Measurements from ENCODE around the gene BCL2L1. TPM values are rescaled to one million over a fixed set of nuclear protein-coding genes. Genes with fewer than 3 reads are reported as not detected.
A peak's percentile ranks its signal among the peaks of the same experiment; 100 is the strongest.

Gene BCL2L1
- total RNA-seq, 1 experiment from 2014 or later, result 368 TPM

DNA sequence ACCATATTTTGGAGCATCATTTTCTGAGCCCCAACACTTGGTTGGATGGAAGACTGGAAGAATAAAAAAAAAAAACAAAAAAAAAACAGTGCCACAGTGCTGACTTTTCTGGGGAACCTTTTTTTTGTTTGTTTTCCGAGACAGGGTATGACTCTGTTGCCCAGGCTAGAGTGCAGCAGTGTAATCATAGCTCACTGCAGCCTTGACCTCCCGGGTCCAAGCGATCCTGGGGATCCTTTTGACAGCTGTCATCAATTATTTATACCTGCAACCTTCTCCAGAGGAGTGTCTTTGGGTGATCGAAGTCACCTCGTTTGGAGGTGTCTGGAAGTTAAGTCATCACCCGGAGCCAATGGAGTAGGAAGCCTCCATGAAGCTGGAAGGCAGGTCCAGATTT, 8.7 kb upstream of the BCL2L1 start:
- DNase-seq (ENCODE audit: low read depth), result no peak

DNA sequence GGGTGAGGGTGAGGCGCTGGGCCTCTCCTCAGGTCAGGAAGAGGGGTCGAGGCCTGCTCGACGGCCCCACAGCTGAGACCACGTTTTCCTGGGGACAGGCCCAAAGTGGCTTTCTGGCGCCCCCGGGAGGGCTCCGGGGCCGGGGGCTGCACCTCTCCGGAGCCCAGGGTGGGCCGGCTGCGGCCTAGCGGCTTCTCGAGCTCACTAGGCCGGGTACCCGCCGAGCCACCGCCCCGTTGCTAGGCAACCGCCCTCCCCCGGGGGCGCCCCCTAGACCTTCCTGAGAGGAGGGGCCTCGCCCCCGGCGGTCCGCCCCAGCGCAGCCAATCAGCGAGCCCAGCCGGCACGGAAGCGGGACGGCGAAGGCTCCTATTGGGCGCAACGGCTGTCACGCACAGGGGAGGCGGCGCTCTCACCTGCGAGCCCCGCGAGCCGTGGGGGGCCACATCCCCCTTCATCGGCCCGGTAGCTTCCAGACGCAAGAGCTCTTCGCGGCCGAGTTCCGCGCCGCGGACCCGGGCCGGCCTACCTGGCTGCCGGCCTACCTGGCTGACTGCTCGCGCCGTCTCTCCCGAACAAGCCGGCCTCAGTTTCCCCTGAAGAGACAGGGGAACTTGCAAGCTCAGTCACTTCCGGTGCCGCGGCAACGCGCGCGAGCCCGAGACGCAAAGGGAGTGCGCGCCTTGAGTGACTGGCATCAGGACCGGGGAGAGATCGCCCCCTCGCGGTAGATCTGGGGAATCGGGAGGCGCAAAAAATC, 831 bp upstream of the BCL2L1 start:
- peak; percentile 96 for DNase-seq (ENCODE audit: low read depth)

DNA sequence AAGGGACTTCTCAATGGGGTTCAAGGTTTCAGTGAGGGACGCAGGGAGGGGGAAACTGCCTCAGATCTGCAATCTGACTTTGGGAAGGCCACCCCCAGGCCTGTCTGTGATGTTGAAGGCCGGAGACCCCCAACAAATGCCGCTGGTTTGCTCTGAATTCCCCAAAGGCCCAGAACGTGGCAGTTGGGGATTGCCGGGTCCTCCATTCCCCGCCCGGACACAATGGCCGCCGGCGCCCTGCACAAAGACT, 326 bp upstream of the BCL2L1 start:
- DNase-seq (ENCODE audit: low read depth), result no peak

DNA sequence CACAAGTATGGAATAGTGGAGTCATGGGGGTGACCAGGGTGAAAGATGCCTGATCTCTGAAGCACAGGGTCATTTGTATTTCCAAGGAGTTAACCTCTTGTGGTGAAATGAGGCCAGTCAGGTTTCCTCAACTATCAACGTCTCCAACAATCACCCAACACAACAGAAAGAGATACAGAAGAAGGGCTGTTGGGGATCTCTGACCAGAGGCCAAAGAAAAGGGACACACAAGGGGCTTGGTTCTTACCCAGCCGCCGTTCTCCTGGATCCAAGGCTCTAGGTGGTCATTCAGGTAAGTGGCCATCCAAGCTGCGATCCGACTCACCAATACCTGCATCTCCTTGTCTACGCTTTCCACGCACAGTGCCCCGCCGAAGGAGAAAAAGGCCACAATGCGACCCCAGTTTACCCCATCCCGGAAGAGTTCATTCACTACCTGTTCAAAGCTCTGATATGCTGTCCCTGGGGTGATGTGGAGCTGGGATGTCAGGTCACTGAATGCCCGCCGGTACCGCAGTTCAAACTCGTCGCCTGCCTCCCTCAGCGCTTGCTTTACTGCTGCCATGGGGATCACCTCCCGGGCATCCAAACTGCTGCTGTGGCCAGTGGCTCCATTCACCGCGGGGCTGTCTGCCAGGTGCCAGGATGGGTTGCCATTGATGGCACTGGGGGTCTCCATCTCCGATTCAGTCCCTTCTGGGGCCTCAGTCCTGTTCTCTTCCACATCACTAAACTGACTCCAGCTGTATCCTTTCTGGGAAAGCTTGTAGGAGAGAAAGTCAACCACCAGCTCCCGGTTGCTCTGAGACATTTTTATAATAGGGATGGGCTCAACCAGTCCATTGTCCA, 1.0 kb downstream of the BCL2L1 start:
- DNase-seq (ENCODE audit: low read depth), result no peak

DNA sequence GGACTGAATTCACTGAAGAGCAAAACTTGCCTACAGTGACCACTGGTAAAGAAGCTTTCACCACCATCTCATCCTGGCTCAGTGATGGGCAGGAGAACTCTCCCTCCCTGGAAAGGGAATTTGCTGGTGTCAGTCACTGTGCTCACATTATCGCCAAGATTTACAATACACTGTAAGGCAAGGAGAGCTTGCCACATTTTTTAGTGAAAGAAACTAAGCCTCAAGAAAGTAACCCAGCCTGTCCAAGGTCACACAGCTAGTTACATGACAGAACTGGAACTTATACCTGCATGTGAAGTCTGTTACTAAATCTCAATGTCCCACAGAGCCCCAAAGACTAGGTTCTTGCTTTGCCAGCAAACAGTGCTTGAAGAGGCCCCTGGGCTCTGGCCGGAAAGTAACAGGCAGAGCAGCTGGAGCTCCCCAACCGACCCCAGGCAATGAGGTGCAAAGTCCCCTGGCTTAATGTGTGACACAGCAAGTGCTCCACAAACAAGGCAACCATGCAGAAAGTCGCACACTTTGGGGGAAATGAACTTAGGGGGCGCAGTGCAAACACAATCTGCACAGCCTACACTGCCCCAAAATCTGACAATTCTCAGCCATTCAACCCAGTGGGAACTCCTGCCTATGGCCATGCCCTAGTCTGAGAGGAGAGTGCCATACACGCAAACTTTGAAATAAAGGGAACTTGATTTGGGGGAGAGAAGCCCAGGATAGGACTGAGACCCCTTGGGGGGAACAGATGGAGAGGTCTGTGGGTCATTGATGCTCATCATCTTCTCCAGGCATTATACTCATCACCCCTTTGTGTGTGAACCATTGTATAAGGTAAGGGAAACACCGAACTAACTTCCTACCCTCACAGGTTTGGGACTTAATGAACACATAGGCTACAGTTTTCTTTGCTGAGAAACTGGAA, 1.9 kb downstream of the BCL2L1 start:
- no peak for DNase-seq (ENCODE audit: low read depth)

DNA sequence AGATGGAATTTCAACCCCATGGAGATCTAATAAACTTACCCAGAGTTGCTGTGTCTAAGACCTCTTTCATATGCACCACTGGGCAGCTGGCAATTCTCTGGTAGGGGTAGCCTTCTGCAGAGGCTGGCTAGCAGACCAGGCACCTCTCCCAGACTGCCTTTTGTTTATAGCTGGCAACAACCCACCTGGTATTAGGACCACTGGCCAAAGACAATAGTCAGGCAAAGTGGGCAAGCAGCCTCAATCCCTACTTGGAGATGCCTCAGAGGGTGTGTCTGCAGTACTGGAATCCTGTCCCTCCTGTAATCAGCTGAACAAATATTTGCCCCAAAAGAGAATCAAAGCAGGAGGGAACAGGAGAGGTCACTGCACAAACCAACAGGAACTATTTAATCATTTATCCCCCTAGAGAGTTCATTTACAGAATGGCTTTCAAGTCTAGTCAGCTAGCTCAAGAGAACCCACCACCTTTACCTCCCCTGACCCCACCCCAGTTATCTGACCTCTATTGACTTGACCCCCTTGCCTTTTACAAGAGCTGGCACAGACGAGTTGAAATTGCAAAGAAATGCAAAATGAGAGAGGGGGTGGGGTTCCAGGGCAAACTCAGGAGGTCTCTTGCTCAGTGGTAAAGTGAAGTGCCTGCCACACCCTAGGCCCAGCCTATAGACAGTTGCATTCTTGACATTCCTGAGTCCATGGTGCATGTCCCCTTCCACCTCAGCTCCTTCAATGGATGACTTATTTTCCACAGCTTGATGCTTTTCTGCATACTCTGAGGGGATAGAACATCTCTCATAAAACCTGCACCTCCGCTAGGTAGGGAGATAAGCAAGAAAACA, 2.8 kb downstream of the BCL2L1 start:
- DNase-seq (ENCODE audit: low read depth), result peak; percentile 76

DNA sequence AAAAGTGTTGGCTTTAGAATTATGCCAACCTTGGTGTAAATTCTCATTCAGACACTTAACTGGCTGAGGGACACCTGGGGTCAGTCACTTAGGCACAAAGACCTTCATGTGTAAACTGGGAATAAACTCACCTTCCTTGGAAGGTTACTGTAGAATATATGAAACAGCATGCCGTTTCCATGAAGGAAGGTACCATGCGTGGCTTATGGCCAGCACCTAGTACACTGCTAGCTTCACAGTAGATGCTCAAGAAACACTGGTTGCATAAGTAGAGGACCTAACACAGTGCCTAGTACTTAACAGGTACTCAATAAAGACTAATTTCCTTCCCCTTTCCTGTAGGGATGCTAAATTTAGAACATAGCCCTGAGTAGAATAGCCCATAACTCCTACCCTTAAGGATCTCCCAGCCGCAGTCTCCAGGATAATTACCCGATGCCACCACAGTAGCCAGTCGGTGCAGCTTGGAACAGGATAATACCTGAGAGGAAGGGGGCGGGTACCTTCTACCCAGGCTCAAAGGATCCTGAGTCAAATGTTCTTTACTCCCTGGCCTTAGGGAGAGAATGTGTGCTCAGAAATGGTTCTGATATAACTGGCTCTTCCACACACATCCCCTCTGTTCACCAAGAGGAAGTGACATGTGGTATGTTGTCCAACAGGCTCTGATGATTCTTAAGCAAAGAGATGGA, 3.6 kb downstream of the BCL2L1 start:
- no peak for DNase-seq (ENCODE audit: low read depth)

DNA sequence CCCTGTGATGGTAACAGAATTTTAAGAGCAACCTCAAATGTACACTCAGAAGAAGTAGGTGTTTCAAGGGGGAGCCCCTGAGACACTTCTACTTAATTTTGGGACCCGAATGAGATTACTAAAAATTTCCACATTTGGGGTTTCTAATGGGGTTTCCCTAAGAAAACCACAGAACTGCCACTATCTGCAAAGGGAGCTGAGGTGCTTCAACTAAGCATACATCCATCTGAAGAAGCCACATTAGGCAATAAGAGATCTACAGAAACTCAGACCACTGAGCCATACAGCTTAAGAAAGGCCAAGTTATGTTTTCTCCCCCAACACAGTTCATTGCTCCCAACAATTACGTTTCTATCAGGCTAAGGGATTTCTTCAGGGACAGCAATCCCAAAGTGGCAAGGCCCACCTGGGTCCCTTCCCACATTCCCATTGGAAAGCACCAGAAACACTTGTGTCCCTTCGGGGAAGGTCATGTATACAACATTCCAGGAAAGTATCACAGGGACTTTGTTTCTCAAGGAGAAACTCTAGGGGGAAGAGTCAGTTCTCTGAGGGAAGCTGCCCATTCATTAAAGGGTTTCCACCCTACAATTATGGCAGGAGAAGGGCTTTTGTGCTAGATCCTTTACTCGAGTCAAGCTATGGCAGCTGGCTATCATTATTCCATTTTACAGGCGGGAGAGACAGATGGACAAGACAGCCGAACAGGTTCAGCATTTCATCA, 5.0 kb downstream of the BCL2L1 start:
- DNase-seq (ENCODE audit: low read depth), result no peak

DNA sequence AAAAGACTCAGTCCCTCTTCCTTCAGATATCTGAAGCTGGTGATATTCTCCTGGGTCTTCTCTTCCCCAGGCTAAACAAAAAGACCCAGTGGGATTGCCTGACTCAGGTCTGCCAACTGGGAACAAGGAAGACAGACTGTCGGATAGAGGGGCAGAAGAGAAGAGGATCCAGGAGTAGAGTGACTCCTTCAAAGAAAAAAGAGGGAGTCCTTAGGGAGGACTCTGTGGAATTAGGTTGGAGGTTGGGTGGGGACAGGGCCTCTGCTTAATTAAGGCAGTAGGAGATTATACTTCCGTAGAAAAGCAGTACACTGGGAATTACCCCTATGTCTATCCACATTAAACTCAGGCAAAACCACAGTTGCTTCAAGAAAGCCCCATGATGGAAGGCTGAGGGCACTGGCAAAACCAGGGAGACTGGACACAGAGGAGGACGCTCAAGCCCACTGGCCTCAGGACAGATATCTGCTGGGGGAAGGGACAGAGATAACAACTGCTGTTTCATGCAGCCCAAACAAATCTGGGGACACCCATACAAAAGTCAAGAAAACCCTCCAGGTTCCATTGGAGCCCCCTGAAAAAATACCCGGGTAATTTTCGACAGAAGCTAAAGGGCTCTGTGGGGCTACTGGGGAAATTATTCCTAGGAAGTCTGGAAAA, 5.7 kb downstream of the BCL2L1 start:
- DNase-seq (ENCODE audit: low read depth), result no peak

DNA sequence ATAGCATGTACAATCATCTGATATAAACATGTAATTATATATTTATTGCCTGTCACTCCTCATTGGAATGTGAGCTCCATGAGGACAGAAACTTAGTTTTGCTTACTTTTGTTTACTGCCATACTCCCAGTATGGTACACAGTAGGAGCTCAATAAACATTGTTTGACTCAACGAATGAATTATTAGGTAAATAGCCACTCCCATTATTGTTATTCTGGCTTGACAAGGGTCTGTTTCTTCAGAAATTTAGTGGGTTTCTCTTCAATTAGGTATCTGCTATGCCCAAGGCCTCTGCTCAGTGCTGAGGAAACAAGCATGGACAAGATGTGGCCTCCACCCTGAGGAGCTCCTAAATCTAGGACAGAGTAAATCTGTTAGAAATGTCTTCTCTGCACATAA, 6.3 kb downstream of the BCL2L1 start:
- no peak for DNase-seq (ENCODE audit: low read depth)

DNA sequence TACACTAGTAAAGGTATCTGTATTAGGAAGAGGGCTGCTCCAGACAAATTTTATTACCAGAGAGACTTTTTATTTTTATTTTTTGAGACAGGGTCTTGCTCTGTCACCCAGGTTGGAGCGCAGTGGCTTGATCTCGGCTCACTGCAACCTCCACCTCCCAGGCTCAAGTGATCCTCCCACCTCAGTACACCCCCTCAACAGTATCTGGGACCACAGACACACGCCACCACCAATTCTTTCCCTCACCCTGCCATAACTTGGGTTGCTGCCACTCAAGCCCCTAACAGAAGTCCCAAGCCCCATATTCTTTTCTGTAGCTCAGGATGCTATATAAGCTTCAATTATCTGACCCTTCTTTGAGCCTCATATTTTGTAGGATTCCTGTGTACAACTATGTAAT, 6.9 kb downstream of the BCL2L1 start:
- no peak for DNase-seq (ENCODE audit: low read depth)

DNA sequence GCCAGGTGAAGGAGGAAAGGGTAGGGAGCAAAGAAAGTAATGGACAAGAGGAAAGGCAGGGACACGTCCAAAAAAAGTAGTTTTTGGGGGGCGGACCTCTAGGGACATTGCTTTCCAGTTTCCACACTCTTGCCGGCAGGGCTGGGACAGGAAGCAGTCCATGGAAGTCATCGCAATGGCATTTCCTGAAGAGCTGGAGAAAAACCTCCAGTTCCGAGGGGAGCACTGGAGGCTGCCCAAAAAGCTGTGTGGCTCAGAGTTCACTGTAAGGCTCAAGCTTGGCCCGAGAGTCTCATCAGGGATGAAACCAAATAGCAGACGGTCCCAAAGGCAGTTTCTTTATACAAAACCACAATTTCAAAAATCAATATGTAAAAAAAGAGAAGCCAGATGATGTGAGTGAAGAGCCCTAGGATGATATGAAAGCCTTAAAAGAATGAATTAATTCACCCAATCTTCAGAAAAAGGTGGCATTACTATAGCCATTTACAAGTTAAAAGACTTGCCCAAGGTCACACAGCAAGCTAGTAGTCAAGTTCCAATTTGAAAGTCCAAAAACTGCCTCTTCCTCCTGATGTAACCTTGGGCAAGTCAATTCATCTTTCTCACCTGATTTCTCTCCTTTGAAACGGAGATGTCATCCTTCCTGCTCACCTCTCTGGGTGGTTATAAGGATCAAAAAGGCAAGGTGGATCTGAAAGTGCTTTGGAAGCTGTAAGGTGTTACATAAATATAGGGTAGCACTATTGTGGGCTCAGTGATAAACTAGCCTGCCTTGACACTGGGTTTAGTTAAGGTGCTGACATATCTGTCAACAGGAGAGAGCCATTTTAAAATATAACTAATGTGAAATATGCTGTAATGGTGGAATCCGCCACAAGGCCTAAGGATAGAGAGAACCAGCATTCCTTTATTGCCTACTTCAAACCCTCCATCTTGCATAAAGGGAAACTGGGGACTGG, 9.1 kb downstream of the BCL2L1 start:
- peak; percentile 97 for DNase-seq (ENCODE audit: low read depth)

DNA sequence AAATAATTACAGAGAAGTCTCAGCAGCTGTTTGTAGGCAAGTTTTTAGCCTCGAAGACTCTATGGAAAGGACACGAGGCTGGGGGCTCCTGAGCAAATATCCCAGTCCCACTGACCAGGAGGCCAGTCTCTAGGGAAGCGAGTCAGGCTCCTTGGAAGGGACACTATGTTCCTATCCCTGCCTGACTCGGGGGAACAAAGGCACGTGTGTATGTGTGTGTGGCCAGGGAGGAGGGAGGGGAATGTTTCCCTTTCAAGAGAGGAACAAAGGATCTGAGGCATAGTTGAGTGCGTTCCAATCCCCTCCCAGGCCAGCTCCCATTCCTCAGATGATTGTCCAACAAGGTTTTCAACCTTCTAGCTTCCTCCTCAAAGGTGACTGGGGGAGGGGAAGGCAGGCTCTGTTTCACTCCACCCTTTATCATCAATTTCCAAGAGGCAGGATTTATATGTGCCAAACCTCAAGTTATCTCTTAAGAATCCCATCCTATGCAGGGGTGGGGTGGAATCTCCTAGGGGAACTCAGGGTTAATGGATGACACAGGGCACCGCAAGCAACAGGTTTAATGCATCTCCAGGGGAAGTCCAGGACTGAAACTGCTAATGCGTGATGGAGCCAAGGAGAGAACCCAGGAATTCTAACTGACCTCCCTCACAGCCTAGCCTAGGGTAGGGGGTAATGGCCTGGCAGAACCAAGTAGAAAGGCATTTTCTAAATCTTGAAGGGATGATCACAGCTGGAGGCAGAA, 9.9 kb downstream of the BCL2L1 start:
- DNase-seq (ENCODE audit: low read depth), result peak; percentile 98

DNA sequence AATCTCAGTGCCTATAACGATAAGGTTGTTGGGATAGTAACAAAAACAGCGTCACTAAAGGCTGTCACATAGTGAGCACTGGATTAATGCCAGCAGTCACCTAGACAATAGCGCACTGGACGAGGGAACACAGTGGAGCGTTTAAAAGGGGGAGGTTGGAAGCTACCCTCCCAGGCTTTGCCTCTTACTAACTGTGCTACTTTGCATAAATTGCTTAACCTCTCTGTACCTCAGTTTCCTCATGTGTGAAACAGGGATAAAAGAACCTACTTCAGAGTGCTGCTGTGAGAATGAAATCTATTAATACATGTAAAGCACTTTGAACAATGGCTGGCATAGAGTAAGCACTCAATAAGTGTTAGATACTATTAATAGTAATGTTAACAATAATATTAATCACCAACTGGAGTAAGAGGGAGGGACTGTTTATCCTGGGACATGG, 10.5 kb downstream of the BCL2L1 start:
- no peak for DNase-seq (ENCODE audit: low read depth)

DNA sequence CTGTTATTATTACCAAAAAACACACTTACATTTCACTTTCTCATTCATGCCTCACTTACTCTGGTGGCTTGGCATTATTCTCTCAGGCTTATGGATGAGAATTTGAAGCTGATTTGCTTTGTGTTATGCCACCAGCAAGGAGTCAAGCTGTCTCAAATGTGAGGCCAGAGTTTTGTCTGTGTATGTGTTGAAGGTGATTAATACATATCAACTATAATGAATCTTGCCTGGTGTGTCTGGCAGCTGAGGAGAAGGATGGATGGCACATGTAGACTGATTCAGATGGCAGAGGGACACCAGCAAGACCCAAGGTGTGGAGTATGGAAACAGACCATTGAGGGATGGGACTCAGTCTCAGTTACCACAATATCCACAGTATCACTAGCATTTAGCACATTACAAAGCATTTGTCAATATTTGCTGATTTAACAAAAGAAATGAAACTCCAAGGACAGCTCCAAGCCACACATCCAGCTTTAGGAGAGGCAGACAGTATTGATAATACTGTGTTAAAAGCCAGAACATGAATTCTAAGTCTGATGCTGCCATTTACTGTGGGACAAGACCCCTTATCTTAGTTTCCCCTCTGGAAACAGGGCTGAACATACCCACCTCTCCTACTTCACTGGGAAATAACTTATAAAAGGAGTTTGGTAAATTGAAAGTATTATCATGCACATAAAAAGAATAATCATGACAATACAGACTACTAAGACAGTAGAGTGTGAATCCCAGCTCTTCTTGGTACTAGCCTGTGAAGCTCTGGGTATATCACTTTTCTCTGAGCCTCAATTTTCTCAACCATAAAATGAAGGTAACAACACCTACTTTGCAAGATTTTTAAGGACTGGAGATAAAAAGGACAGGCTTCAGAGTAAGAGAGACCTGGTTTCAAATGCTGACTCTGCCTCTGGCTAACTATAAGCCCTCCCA, 11.2 kb downstream of the BCL2L1 start:
- DNase-seq (ENCODE audit: low read depth), result no peak

DNA sequence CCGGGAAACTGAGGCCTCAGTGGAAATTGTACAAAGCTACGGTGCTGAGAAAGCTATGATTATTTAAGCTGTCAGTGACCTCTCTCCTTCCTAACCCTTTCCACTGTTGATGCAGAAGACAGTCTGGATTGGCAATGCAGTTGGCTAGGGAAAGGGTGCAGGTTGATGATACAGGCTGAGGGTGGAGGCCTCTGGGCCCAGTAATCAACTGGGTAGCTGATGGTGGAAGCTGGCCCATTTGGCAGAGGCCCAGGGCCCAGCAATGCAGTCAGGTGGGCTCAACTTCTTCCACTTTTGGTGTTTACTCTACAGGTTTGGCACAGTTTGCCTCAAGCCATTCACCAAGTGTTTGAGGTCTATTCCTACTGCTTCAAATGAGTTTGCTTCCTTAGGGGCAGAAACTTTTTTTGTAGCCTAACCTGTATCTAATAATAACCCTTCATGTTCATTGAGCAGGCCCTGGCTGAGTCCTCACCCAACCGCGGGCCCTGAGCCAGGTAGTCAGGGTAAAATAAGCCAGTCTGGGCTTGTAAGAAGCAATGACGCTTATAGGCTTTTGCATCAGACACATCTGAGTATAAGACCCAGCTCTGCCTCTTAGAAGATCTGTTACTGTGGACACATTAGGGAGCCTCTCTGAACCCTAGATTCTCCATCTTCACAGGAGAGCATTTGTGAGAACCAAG, 12.1 kb downstream of the BCL2L1 start:
- DNase-seq (ENCODE audit: low read depth), result no peak
